Vagina (tissue), 2 donors: ENCODE results near the gene TMEM11.

Source experiments
- CTCF ChIP-seq, 3 experiments: fragments of 450-650 bp in 2 of 3; fragments of 200-600 bp in 1 of 3; sonication (generic) in 1 of 3; IDR thresholded peaks; one replicate each; pipeline ENCODE4 v1.5.1; 2017 to 2019; ENCODE audit warnings: antibody characterized with exemption in 3 of 3, mild to moderate bottlenecking in 2 of 3, moderate library complexity in 2 of 3
- POLR2A ChIP-seq, 2 donors: fragments of 450-650 bp; IDR thresholded peaks; one replicate each; pipeline ENCODE4 v1.6.1; 2017; ENCODE audit warnings: antibody characterized with exemption in 2 of 2, mild to moderate bottlenecking in 2 of 2, moderate library complexity in 2 of 2
- POLR2AphosphoS5 ChIP-seq, 2 donors: sonication (generic); formaldehyde crosslinking; IDR thresholded peaks; one replicate each; pipeline ENCODE4 v1.9.0; 2017; ENCODE audit warnings: antibody characterized with exemption in 2 of 2, mild to moderate bottlenecking in 2 of 2, low read depth in 1 of 2; ENCODE audit not compliant: insufficient read depth in 1 of 2

DNA sequence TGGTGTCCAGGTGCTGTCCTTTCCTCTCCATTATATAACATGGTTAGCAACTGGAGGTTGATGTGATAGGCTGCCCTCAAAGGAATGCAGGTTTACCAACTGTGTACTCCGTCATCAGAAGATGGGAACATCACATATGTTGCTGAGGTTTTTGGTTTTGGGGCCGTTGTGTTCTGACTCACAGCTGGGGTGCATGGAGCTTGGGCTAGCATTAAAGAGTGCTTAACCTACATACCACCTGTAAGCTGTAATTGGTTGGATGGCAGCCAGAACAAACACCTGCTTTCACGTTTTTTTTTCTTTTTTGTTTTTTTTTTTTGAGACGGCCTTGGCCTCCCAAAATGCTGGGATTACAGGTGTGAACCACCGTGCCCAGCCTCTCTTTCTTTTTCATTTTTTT, 20.9 kb downstream of the TMEM11 start:
- no peak for TF ChIP-seq POLR2AphosphoS5 (IDR thresholded peaks at IDR 0.05; ENCODE audit: insufficient read depth in 1 of 2, low read depth in 1 of 2)
- no peak for TF ChIP-seq CTCF (IDR thresholded peaks at IDR 0.05)
- TF ChIP-seq POLR2A (IDR thresholded peaks at IDR 0.05): no peak
